HepG2 (cell line): Measurements from ENCODE around the gene S100A5. TPM values are rescaled to one million over a fixed set of nuclear protein-coding genes. Genes with fewer than 3 reads are reported as not detected.
A peak's percentile ranks its signal among the peaks of the same experiment; 100 is the strongest.

Source experiments
- ATAD3A ChIP-seq: sonication (generic); formaldehyde crosslinking; IDR thresholded peaks from 2 replicates; pipeline ENCODE4 v1.4.0; 2020; ENCODE audit warnings: missing genetic modification reagents
- IRF9 ChIP-seq: sonication (generic); formaldehyde crosslinking; IDR thresholded peaks from 2 replicates; pipeline ENCODE4 v1.8.0; 2022; ENCODE audit warnings: missing genetic modification reagents, mild to moderate bottlenecking, borderline replicate concordance
- KDM6A ChIP-seq: IDR thresholded peaks from 2 replicates; pipeline ENCODE4 v1.6.1; 2016; ENCODE audit warnings: low read depth
- MBNL3 ChIP-seq: fragments of 250-450 bp; sonication (Bioruptor Pico); conservative IDR thresholded peaks from 2 replicates; pipeline ENCODE4 v1.8.0; 2022; ENCODE audit warnings: mild to moderate bottlenecking, inconsistent platforms
- MIER3 ChIP-seq: IDR thresholded peaks from 2 replicates; pipeline ENCODE4 v1.6.1; 2016; ENCODE audit warnings: missing compliant biosample characterization, borderline replicate concordance
- MIXL1 ChIP-seq: IDR thresholded peaks from 2 replicates; pipeline ENCODE4 v1.6.1; 2016
- MTA1 ChIP-seq: sonication (generic); formaldehyde crosslinking; IDR thresholded peaks from 2 replicates; pipeline ENCODE4 v1.4.0; 2020; ENCODE audit warnings: missing genetic modification reagents, mild to moderate bottlenecking, borderline replicate concordance
- SKI ChIP-seq: fragments of 450-650 bp; IDR thresholded peaks from one replicate; pipeline ENCODE4 v1.6.1; 2018; ENCODE audit warnings: mild to moderate bottlenecking; ENCODE audit not compliant: partially characterized antibody
- TOE1 ChIP-seq: sonication (generic); formaldehyde crosslinking; IDR thresholded peaks from 2 replicates; pipeline ENCODE4 v1.4.0; 2020; ENCODE audit warnings: mild to moderate bottlenecking, missing genetic modification reagents
- ZBTB34 ChIP-seq: sonication (generic); formaldehyde crosslinking; IDR thresholded peaks from 2 replicates; pipeline ENCODE4 v1.8.0; 2022; ENCODE audit warnings: mild to moderate bottlenecking, missing genetic modification reagents
- ZFP36 ChIP-seq: fragments of 150-350 bp; IDR thresholded peaks from 2 replicates; pipeline ENCODE4 v1.6.1; 2018; ENCODE audit warnings: borderline replicate concordance, low read length, low read depth; ENCODE audit not compliant: partially characterized antibody
- ZNF12 ChIP-seq: sonication (generic); formaldehyde crosslinking; IDR thresholded peaks from 2 replicates; pipeline ENCODE4 v1.5.0; 2020; ENCODE audit warnings: missing genetic modification reagents
- ZNF276 ChIP-seq: sonication (generic); formaldehyde crosslinking; IDR thresholded peaks from 2 replicates; pipeline ENCODE4 v1.4.0; 2020; ENCODE audit warnings: mild to moderate bottlenecking, low read depth, missing genetic modification reagents
- ZNF280B ChIP-seq: sonication (generic); formaldehyde crosslinking; IDR thresholded peaks from 2 replicates; pipeline ENCODE4 v1.5.0; 2020; ENCODE audit warnings: missing genetic modification reagents, mild to moderate bottlenecking, borderline replicate concordance
- ZNF362 ChIP-seq: sonication (generic); formaldehyde crosslinking; IDR thresholded peaks from 2 replicates; pipeline ENCODE4 v1.4.0; 2020; ENCODE audit warnings: missing genetic modification reagents, mild to moderate bottlenecking, borderline replicate concordance
- ZNF543 ChIP-seq: sonication (generic); formaldehyde crosslinking; IDR thresholded peaks from 2 replicates; pipeline ENCODE4 v1.4.0; 2020; ENCODE audit warnings: mild to moderate bottlenecking, missing genetic modification reagents
- ZNF672 ChIP-seq: sonication (generic); formaldehyde crosslinking; IDR thresholded peaks from 2 replicates; pipeline ENCODE4 v1.8.1; 2022; ENCODE audit warnings: missing genetic modification reagents
- ZNF704 ChIP-seq: sonication (generic); formaldehyde crosslinking; IDR thresholded peaks from 2 replicates; pipeline ENCODE4 v1.8.1; 2023; ENCODE audit warnings: mild to moderate bottlenecking, inconsistent platforms, moderate library complexity, missing genetic modification reagents, borderline replicate concordance
- polyA plus RNA-seq, 8 experiments: library from polyadenylated mRNA; depleted of rRNA in 3 of 8; stranded (reverse) in 7 of 8; unstranded in 1 of 8; fragments of >200 nt; fragmentation: Illumina TruSeq in 4 of 8; extraction: Trizol in 4 of 8; gene quantifications; 2 replicates each; pipeline versions ENCODE4 v1.2.1 to v1.2.3, GENCODE V29; 2011 to 2016; ENCODE audit warnings: low read depth in 4 of 8, missing spikeins in 1 of 8, mixed read lengths in 1 of 8; ENCODE audit not compliant: insufficient read depth in 1 of 8
- total RNA-seq, 5 experiments: library from RNA; depleted of rRNA; stranded (reverse); fragments of >200 nt; fragmentation: Illumina TruSeq; extraction: Trizol; gene quantifications; 2 replicates each; pipeline ENCODE4 v1.2.3, GENCODE V29; 2016; ENCODE audit warnings: low read depth in 1 of 5
- TF ChIP-seq, protein P1 (sequence below): sonication (generic); formaldehyde crosslinking; IDR thresholded peaks from 2 replicates; pipeline ENCODE4 v1.4.0; 2020; ENCODE audit warnings: missing genetic modification reagents, borderline replicate concordance

The S100A5 gene
- total and polyA plus RNA-seq, 2 of the 13 experiments (the other 11 are each of a cell fraction or from before 2014, with no cell fraction given): not detected

DNA sequence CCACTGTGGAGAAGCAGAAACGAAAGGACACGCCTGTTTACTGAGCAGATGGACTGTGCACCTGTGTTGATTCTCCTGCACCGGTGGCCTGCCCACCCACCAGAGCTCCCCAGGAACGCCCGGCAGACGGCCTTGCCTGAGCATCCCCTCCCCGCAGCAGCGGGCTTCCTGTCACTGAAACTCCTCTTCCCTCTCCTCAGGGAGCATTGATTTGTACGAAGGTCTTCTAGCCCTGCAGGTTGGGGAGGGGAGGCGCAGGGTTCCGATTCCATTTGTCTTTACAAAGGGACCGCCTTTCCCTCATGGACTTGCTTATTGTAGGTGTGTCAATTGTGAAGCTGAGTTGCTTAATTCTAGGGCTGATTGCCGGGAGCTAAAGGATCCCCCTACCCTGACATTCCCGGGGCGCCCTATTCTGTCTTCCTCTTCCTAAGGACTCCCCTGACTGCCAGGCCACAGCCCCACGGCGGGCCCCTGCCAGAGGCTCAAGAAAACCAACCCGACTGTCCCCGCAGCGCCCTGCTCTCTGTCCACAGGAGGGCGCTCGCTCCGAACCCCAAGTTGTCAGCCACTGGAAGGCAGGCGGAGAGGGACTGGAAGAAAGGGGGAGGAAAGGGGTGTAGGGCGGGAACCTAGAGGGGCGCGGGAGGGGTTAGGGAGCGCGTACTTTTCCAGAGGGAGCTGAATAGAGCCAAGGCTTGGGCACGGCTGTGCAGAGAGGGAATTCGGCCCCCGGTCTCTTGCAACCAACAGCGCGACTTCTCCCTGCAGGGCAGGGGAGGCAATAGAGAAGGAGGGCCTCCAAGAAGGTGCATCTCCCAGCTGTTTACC lies 7.8 kb downstream of the S100A5 start (continued):
- TF ChIP-seq ZNF704 (no peak), KDM6A (peak; percentile 53; the same call in 1 of the 2 replicates), MIXL1 (0 out of 2 replicates have a peak, but pooled peaks have one; percentile 32), MTA1 (CRISPR knock-in tag) (peak; percentile 70; the same call in 1 of the 2 replicates), ZNF362 (CRISPR knock-in tag) (no peak), ZNF672 (no peak), ZFP36 (no peak), TOE1 (CRISPR knock-in tag) (no peak), IRF9 (no peak), SKI (no peak), ZNF543 (no peak), ATAD3A (CRISPR knock-in tag) (no peak), ZNF280B (no peak), MBNL3 (CRISPR knock-in tag) (no peak), ZBTB34 (CRISPR knock-in tag) (no peak), MIER3 (CRISPR knock-in tag) (no peak), ZNF276 (CRISPR knock-in tag) (no peak), ZNF12 (CRISPR knock-in tag) (no peak)
- TF ChIP-seq, protein P1, sequence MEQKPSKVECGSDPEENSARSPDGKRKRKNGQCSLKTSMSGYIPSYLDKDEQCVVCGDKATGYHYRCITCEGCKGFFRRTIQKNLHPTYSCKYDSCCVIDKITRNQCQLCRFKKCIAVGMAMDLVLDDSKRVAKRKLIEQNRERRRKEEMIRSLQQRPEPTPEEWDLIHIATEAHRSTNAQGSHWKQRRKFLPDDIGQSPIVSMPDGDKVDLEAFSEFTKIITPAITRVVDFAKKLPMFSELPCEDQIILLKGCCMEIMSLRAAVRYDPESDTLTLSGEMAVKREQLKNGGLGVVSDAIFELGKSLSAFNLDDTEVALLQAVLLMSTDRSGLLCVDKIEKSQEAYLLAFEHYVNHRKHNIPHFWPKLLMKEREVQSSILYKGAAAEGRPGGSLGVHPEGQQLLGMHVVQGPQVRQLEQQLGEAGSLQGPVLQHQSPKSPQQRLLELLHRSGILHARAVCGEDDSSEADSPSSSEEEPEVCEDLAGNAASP (CRISPR knock-in tag): no peak
